ENCODE measurements around the gene ALPL. TPM values are rescaled to one million over a fixed set of nuclear protein-coding genes. Genes with fewer than 3 reads are reported as not detected.

Gene ALPL
- polyA plus RNA-seq, 1 donor from 2014 or later = 0.42 TPM

DNA sequence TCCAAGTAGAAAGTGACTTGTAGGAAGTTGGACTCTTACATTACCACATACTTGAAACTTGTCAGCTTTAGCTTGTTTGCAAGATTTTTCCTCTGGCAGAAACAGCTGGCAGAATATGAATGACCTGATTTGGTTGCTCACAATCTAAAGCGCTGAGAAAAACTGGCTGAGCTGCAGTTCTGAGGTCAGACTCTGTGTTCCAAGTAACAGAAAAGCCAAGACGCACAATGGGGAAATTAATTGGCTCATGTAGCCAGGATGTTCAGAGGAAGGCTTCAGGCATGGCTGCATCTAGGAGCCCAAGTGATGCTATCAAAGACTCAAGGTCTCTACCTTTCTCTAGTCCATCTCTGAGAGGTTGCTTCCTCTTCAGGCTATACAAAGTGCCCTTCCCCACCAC lies 27.0 kb downstream of the ALPL start:
- no peaks in the 10 kb centered on the region for H3K79me2 ChIP-seq (replicated peaks; ENCODE audit: insufficient read depth, low read length)

GRCh38 chr1:21537511-21537931 lies 28.3 kb downstream of the ALPL start:
- TF ChIP-seq, protein P1, sequence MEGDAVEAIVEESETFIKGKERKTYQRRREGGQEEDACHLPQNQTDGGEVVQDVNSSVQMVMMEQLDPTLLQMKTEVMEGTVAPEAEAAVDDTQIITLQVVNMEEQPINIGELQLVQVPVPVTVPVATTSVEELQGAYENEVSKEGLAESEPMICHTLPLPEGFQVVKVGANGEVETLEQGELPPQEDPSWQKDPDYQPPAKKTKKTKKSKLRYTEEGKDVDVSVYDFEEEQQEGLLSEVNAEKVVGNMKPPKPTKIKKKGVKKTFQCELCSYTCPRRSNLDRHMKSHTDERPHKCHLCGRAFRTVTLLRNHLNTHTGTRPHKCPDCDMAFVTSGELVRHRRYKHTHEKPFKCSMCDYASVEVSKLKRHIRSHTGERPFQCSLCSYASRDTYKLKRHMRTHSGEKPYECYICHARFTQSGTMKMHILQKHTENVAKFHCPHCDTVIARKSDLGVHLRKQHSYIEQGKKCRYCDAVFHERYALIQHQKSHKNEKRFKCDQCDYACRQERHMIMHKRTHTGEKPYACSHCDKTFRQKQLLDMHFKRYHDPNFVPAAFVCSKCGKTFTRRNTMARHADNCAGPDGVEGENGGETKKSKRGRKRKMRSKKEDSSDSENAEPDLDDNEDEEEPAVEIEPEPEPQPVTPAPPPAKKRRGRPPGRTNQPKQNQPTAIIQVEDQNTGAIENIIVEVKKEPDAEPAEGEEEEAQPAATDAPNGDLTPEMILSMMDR (IDR thresholded peaks at IDR 0.05; ENCODE audit: poor library complexity, severe bottlenecking) = no peak
- TF ChIP-seq REST (IDR thresholded peaks at IDR 0.05; ENCODE audit: borderline replicate concordance) (no peak), SMC3 (conservative IDR thresholded peaks at IDR 0.05; ENCODE audit: poor library complexity) (no peak), RAD21 (conservative IDR thresholded peaks at IDR 0.05) (no peak), EZH2 (IDR thresholded peaks at IDR 0.05; ENCODE audit: borderline replicate concordance, insufficient read depth, low read length, poor library complexity, severe bottlenecking) (no peak), POLR2AphosphoS5 (IDR thresholded peaks at IDR 0.05) (no peak), EP300 (conservative IDR thresholded peaks at IDR 0.05; ENCODE audit: poor library complexity, severe bottlenecking) (no peak), MXI1 (conservative IDR thresholded peaks at IDR 0.05; ENCODE audit: poor library complexity, severe bottlenecking) (no peak), TAF1 (IDR thresholded peaks at IDR 0.05; ENCODE audit: low read depth) (no peak)
- no peak overlapping the region for H3K27ac ChIP-seq (ENCODE audit: low read length)
- H3K79me2 ChIP-seq (replicated peaks; ENCODE audit: insufficient read depth, low read length) = no peaks in the 10 kb centered on the region
- no peak overlapping the region for H2AFZ ChIP-seq (ENCODE audit: low read depth, low read length)
- no peaks in the 10 kb centered on the region for H3F3A ChIP-seq (ENCODE audit: insufficient read depth, low read length, poor library complexity, severe bottlenecking)
- H3K4me2 ChIP-seq (ENCODE audit: low read length) = no peak overlapping the region
- no peaks in the 10 kb centered on the region for H3K9me2 ChIP-seq (ENCODE audit: insufficient read depth, low read length)
- H3K36me3 ChIP-seq (ENCODE audit: insufficient read depth, low read length) = no peaks in the 10 kb centered on the region
- H3K9ac ChIP-seq (ENCODE audit: low read length) = no peak overlapping the region
- no peaks in the 10 kb centered on the region for H3K27me3 ChIP-seq (ENCODE audit: insufficient read depth, low read depth, low read length)
- no peak overlapping the region for H3K4me3 ChIP-seq (ENCODE audit: low read length)
- H3K9me3 ChIP-seq (ENCODE audit: low read length) = no peaks in the 10 kb centered on the region
- no peaks in the 10 kb centered on the region for H4K20me1 ChIP-seq (ENCODE audit: insufficient read depth)

More for the DNA sequence above, 27.0 kb downstream of the ALPL start:
- Histone ChIP-seq H3K4me2 (ENCODE audit: low read length) (no peak overlapping the region), H2AFZ (ENCODE audit: low read depth, low read length) (no peak overlapping the region), H3K36me3 (ENCODE audit: insufficient read depth, low read length) (no peaks in the 10 kb centered on the region), H3K27ac (ENCODE audit: low read length) (no peak overlapping the region), H3K27me3 (ENCODE audit: insufficient read depth, low read depth, low read length) (no peaks in the 10 kb centered on the region), H3K9me2 (ENCODE audit: insufficient read depth, low read length) (no peaks in the 10 kb centered on the region), H3K4me3 (ENCODE audit: low read length) (no peak overlapping the region), H3K9ac (ENCODE audit: low read length) (no peak overlapping the region), H4K20me1 (ENCODE audit: insufficient read depth) (no peaks in the 10 kb centered on the region), H3F3A (ENCODE audit: insufficient read depth, low read length, poor library complexity, severe bottlenecking) (no peaks in the 10 kb centered on the region), H3K9me3 (ENCODE audit: low read length) (no peaks in the 10 kb centered on the region)
- no peak for TF ChIP-seq EZH2 (IDR thresholded peaks at IDR 0.05; ENCODE audit: borderline replicate concordance, insufficient read depth, low read length, poor library complexity, severe bottlenecking)
- TF ChIP-seq RAD21 (conservative IDR thresholded peaks at IDR 0.05) = no peak
- TF ChIP-seq, protein P1 (IDR thresholded peaks at IDR 0.05; ENCODE audit: poor library complexity, severe bottlenecking) = no peak
- TF ChIP-seq TAF1 (IDR thresholded peaks at IDR 0.05; ENCODE audit: low read depth) = no peak

Data from neural cell (in vitro differentiated cells).